Measurements from ENCODE around the gene HERC2.

The HERC2 gene

DNA sequence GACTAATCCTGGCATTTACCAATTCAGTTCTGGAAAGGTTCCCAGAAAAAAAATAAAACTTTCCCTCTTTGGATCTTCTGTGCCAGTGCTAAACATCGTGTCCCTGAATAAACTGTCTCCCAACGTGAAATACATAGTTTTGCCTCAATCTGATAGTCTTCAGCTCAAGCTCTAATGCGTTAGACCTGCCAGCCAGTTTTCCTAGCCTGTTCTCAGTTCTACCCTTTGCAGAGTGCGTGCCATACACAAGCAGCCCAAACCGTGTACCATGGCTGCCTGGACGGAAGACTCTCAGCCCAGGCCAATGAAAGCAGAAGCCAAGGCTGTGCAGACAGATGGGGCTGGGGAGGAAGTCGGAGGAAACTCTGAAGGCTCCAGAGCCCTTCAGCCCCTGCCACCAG lies 211.5 kb downstream of the HERC2 start:
- no peaks in the 10 kb centered on the region for H3K9me3 ChIP-seq (ENCODE audit: severe bottlenecking)
- no peak overlapping the region for H3K27ac ChIP-seq (ENCODE audit: poor library complexity, severe bottlenecking)
- no peak overlapping the region for H3K4me3 ChIP-seq (ENCODE audit: severe bottlenecking)
- H3K4me1 ChIP-seq (ENCODE audit: insufficient read depth, poor library complexity, severe bottlenecking): no peaks in the 10 kb centered on the region
- DNase-seq (ENCODE audit: low spot score) (no peak), ATAC-seq (ENCODE audit: low read depth) (no peak)
- TF ChIP-seq CTCF (IDR thresholded peaks at IDR 0.05; ENCODE audit: poor library complexity, severe bottlenecking): no peak
- peaks cover 39% of the 10 kb centered on the region for H3K36me3 ChIP-seq (ENCODE audit: low read depth)
- H3K27me3 ChIP-seq (ENCODE audit: insufficient read depth, poor library complexity, severe bottlenecking): peaks cover 16% of the 10 kb centered on the region

GRCh38 chr15:28109626-28110455 lies 212.1 kb downstream of the HERC2 start:
- no peaks in the 10 kb centered on the region for H3K9me3 ChIP-seq (ENCODE audit: severe bottlenecking)
- peaks cover 39% of the 10 kb centered on the region for H3K36me3 ChIP-seq (ENCODE audit: low read depth)
- no peak for TF ChIP-seq CTCF (IDR thresholded peaks at IDR 0.05; ENCODE audit: poor library complexity, severe bottlenecking)
- no peak overlapping the region for H3K27ac ChIP-seq (ENCODE audit: poor library complexity, severe bottlenecking)
- ATAC-seq (ENCODE audit: low read depth) (no peak), DNase-seq (ENCODE audit: low spot score) (no peak)
- no peak overlapping the region for H3K4me3 ChIP-seq (ENCODE audit: severe bottlenecking)
- peaks cover 16% of the 10 kb centered on the region for H3K27me3 ChIP-seq (ENCODE audit: insufficient read depth, poor library complexity, severe bottlenecking)
- H3K4me1 ChIP-seq (ENCODE audit: insufficient read depth, poor library complexity, severe bottlenecking): no peaks in the 10 kb centered on the region

- peaks cover 20% of the 10 kb centered on the region for H3K36me3 ChIP-seq (ENCODE audit: low read depth)
- H3K27me3 ChIP-seq (ENCODE audit: insufficient read depth, poor library complexity, severe bottlenecking): peaks cover 16% of the 10 kb centered on the region
- no peaks in the 10 kb centered on the region for H3K4me1 ChIP-seq (ENCODE audit: insufficient read depth, poor library complexity, severe bottlenecking)
- no peak overlapping the region for H3K27ac ChIP-seq (ENCODE audit: poor library complexity, severe bottlenecking)
- no peaks in the 10 kb centered on the region for H3K9me3 ChIP-seq (ENCODE audit: severe bottlenecking)
- DNase-seq (ENCODE audit: low spot score) (no peak), ATAC-seq (ENCODE audit: low read depth) (no peak)
- H3K4me3 ChIP-seq (ENCODE audit: severe bottlenecking): no peak overlapping the region
- TF ChIP-seq CTCF (IDR thresholded peaks at IDR 0.05; ENCODE audit: poor library complexity, severe bottlenecking): no peak
Measured at GRCh38 chr15:28107904-28108275, 214.1 kb downstream of the HERC2 start.

DNA sequence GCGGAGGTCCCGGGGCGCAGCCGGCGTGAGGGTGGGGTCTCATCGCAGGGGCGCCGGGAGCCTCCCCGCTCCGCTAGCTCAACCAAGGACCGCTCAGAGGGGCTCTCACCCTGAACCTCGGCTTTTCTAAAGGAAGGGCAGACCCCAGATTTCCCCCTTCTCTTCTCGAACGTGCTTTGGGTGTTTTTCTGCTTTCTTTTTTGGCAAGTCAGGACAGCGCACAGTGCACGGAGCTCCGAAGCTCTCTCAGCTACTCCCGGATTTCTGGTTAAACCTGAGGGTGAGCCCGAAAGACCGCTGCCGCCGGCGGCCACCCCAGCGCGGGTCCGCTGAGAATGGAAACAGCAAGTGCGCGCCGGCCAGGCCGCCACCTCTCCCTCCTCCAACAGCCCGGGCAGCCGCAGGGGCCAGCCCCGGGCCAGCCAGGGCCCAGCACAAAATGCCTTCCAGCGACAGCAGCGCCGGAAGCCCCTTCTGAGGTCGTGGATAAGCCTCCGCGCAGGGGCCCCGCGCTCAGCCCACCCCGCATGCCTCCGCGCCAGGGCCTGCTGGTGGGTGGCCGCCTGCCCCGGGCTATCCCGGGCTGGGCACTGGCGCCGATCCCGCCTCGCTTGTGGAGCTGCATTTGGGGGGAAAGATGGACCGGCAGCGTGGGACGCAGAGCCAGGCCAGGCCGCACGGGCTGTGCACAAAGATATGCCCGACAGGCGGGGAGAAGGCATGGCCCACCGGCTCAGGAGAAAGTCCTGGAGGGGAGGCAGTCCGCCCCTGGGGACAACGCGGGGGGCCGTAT lies 214.7 kb downstream of the HERC2 start:
- ATAC-seq (ENCODE audit: low read depth): peak; percentile 40
- Histone ChIP-seq H3K4me1 (ENCODE audit: insufficient read depth, poor library complexity, severe bottlenecking) (no peaks in the 10 kb centered on the region), H3K27me3 (ENCODE audit: insufficient read depth, poor library complexity, severe bottlenecking) (peaks cover 16% of the 10 kb centered on the region), H3K4me3 (ENCODE audit: severe bottlenecking) (peak overlapping the region; percentile 25), H3K36me3 (ENCODE audit: low read depth) (peaks cover 14% of the 10 kb centered on the region), H3K27ac (ENCODE audit: poor library complexity, severe bottlenecking) (no peak overlapping the region), H3K9me3 (ENCODE audit: severe bottlenecking) (no peaks in the 10 kb centered on the region)
- TF ChIP-seq CTCF (IDR thresholded peaks at IDR 0.05; ENCODE audit: poor library complexity, severe bottlenecking): no peak
- DNase-seq (ENCODE audit: low spot score): peak; percentile 66
